ENCODE results near the gene CADM1.

Gene CADM1

GRCh38 chr11:115226556-115226955 is 277.7 kb downstream of the CADM1 start:
- no peak for DNase-seq

DNA sequence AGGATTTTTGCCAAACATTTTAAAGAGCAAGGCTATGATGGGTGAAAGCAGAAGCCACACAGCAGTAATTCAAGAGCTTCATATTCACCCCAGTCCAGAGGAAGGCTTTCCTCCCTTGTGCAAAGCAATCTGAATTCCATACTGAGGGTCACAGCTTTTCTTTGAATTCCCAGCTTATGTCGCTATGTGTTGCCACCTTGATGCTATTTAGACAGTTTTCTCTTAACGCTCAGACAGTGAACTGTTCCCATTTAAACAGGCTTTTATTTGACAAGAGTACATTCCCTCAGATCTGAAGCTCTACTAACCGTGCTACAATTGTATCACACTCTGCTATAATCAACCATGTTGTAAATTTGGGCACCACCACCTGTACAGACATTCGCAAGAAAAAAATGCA is 279.7 kb downstream of the CADM1 start:
- DNase-seq, result no peak

GRCh38 chr11:115222863-115223530 is 281.2 kb downstream of the CADM1 start:
- no peak for DNase-seq

- no peak for DNase-seq
Measured at GRCh38 chr11:115222218-115222862, 281.9 kb downstream of the CADM1 start.

DNA sequence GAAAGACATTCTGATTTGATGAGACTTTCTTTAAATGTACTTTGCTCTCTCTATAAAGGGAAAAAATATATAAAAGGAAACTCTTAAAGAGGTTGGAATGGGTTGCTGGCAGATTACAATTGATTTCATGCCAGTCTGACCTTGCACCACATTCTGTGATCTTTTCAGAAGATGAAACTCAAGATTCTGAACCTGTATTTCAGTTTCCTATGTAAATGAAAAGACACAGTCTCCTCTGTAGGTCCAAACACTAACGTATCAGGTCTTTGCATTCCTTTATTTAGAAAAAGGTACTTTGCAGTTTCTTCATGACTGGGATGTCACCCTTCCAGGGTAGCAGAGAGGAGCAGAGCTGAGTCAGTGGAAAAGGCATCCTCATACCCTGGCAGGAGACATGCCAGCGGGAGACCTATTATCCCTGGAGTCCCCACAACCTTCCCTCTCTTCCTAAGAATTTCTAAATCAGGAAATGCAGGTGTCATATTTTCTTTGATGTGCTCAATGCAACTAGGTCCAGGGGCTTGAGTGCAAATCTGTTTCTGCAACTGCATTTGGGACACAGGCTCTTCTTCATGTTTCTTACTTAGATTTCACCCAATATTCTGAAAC is 282.6 kb downstream of the CADM1 start:
- no peak for DNase-seq

DNA sequence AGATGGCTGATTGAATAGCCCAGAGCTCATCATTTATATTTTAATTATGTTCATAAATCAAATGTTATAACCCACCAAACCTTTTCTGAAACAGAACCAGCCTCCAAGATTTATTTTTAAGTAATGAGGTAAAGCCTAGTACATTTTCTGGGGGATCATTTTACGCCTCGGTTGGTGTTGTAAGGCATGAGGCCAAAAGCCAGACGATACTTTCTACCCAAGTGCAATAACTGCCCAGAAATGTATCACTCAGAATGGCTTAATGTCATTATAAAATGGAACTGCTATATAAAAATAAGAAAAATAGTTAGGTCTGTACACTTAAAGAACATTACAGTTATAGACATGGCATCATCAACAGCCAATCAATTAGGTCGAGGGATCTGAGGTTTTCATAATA is 283.3 kb downstream of the CADM1 start:
- DNase-seq, result no peak

DNA sequence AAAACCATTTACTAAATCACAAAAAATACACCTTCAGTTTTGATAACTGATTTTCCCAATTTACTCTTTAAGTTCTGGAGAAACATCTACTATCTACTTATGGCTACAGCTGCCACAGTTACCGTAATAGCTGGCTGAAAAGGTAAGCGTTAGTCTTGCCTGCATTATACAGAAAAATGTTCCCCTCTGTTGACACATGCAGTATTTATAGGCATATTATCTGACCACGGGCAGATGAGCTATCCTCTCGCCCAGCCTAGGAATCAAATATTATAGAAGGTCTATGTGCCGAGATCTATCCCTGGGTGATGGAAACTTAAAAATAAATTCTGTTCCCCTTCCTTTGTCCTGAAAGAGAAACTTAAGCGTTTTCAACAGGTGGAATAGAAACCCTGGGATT is 283.8 kb downstream of the CADM1 start:
- no peak for DNase-seq

DNA sequence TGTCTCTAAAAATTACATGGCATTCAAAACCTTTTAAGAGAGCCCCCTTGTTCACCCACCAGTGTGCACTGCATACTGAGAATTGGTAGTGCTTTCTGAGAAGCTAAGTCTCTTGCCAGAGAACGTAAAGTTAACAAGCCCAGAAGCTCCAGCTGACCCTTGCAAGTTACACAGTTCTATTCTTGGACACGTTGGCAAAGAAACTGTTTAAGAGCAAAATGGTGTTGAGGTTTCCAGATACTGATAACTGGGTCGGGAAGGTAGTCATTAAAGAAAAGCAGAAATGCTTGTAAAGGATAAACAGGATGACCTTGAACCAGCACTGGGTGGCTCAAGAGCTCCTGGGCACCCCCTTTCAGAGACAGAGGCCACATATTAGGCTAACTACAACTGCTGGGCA is 284.8 kb downstream of the CADM1 start:
- DNase-seq, result no peak

DNA sequence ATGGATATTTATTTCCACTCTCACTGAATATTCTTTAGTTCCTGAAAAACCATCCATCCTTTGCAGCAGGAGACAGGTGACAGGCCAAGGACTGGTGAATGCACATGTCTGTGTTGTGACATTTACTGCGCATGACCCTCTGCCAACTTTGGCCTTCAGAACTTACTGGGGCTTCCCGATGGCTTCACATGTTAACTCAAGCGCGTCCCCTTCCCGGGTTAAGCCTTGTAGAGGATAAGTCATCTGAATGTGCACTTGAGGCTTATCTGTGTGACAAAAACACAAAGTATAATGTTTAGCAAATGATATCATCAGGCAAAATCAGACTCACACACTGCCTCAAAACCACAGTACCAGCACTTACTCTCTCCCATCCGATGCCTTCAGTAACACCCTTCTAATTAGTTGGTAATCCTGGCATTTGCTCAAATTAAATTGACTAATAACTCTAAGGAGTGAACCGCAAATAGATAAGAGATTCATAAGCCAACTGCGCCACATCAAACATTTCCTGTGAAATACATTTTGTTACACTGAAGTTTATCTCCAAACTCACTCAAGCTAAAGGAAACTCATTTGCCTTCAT is 286.4 kb downstream of the CADM1 start:
- DNase-seq, result no peak

DNA sequence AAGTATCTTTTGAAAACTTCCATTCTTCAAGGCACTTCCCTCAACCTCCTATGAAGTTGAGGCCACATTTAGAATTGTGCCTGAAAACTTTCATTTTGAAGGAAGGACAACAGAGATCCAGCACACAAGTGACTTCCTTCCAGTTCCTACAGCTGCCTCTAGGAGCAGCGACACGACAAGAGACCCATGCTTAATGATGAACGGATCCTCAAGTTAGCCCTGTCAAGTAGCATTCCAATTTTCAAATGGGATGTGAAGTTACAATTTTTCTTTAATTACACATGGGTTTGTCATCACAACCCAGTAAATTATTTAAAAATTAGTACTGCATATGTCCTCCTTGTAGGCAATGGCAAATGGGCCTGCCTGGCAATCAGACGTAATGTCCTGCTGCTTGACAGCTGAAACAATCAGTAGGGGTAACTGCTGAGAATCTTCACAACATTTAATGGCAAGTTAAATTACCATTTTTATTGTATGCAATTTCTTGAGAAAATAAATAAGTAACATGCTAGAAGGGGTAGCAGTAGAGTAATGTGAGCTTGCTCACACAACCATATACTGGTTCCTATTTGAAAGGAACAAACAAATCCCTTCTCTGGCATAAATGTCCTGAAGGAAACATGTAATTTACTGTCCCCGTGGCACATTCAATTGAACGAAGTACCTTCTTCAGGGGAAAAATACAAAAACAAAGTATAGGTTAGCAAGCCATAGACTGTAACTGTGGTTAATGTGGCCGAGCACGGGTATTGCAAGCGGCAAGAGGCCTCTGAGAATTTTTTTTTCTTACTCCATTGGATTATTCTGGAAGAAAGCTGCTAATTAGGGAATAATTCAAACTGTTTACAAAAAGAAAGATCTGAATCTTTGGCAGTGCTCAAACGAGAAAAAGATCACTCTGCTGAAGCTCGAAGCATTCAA is 288.3 kb downstream of the CADM1 start:
- no peak for DNase-seq

- DNase-seq, result no peak
Measured at GRCh38 chr11:115214644-115215234, 289.5 kb downstream of the CADM1 start.

- DNase-seq, result no peak
Measured at GRCh38 chr11:115213007-115213406, 291.2 kb downstream of the CADM1 start.

GRCh38 chr11:115208808-115209259 is 295.4 kb downstream of the CADM1 start:
- no peak for DNase-seq

GRCh38 chr11:115207916-115208315 is 296.3 kb downstream of the CADM1 start:
- no peak for DNase-seq

- no peak for DNase-seq
Measured at GRCh38 chr11:115207166-115207591, 297.0 kb downstream of the CADM1 start.

GRCh38 chr11:115206365-115207022 is 297.7 kb downstream of the CADM1 start:
- no peak for DNase-seq

- no peak for DNase-seq
Measured at GRCh38 chr11:115202900-115203552, 301.2 kb downstream of the CADM1 start.

GRCh38 chr11:115202074-115202473 is 302.1 kb downstream of the CADM1 start:
- no peak for DNase-seq

DNA sequence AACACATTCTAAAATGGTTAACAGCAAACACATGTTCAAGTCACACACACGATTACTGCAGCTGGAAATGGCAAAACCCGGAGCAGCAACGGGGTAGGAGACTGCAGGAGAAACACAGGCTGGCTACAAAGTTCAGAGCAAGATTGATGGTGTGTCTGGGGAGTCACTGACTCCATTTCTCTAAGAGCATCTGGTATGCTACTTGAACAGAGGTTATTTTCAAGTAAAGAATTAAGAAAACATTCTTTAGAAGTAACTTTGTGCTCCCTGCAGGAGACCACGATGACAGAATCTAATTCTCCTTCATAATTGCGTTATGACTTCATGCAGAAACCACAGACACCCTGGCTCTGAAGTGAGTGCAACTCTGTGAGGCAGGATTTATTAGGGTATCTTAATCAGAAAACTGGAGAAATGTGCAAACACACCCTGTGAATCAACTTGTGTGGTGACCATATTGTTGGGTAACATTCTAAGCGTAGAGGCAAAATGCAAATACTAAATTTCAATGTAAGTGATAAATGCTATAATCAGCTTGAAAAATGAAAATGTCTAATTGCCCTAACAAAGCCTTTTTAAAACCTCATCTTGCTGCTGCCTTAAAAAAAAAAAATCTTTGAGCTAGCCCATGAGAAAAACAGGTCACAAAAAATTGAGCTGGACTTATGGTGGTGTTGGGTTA is 303.0 kb downstream of the CADM1 start:
- DNase-seq, result no peak

GRCh38 chr11:115199481-115200069 is 304.6 kb downstream of the CADM1 start:
- no peak for DNase-seq
